Measurements from ENCODE around the gene MGAT4A. TPM values are rescaled to one million over a fixed set of nuclear protein-coding genes. Genes with fewer than 3 reads are reported as not detected.

Gene MGAT4A
- total and polyA plus RNA-seq, 4 donors = 16.1 to 43.7 (median 31.9) TPM

DNA sequence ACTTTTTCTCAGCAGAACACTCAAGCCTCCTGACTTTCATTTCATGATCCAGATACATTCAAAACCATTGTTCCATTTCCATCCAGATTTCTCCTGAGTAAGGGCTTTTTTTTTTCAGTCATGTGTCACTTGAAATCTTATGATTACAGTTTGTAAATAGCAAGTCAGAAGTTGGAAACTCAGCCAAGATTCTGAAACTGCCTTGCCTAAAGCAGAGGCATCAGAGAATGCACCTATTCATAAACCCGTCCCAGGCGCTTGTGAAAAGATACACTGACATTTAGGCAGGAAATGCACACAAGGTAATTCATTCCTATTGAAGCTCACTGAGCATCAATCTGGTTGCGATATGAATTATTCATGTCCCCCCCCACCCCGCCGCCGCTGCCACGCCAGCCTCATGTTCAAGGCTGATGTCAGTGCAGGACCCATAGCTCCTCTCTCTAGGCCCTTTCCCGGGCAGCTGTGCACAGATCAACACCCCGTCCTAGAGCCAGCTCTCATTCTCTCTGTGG is 30.4 kb upstream of the MGAT4A start:
- Histone ChIP-seq H3K36me3 (ENCODE audit: control insufficient read depth in 4 of 4, insufficient read depth in 4 of 4, low read length in 4 of 4) (no peaks in the 10 kb centered on the region), H3K4me1 (ENCODE audit: control insufficient read depth in 5 of 5, insufficient read depth in 5 of 5, low read length in 5 of 5) (peaks cover 0 to 13% (median 4%) of the 10 kb centered on the region in 5 donors), H3K27me3 (ENCODE audit: control insufficient read depth in 3 of 3, insufficient read depth in 3 of 3, low read length in 2 of 3) (peaks cover 0 to 5% (median 0%) of the 10 kb centered on the region in 3 donors), H3K4me3 (no peak overlapping the region), H3K27ac (ENCODE audit: low read depth in 1 of 2, low read length in 1 of 2) (no peak overlapping the region), H3K9ac (ENCODE audit: insufficient read depth in 1 of 2, low read length in 2 of 2) (peak overlapping the region in 1 of 2 donors; percentile 43), H3K9me3 (ENCODE audit: control insufficient read depth in 4 of 4, insufficient read depth in 3 of 4, low read length in 3 of 4) (no peaks in the 10 kb centered on the region)
- ATAC-seq (ENCODE audit: insufficient read depth, low FRiP score) (no peak), DNase-seq (peak in 2 of 3 donors; percentile 52 to 75)
- 64 to 80% methylated on average over 9 of the region's 9 CpGs for WGBS, 2 donors
- TF ChIP-seq, protein P1, sequence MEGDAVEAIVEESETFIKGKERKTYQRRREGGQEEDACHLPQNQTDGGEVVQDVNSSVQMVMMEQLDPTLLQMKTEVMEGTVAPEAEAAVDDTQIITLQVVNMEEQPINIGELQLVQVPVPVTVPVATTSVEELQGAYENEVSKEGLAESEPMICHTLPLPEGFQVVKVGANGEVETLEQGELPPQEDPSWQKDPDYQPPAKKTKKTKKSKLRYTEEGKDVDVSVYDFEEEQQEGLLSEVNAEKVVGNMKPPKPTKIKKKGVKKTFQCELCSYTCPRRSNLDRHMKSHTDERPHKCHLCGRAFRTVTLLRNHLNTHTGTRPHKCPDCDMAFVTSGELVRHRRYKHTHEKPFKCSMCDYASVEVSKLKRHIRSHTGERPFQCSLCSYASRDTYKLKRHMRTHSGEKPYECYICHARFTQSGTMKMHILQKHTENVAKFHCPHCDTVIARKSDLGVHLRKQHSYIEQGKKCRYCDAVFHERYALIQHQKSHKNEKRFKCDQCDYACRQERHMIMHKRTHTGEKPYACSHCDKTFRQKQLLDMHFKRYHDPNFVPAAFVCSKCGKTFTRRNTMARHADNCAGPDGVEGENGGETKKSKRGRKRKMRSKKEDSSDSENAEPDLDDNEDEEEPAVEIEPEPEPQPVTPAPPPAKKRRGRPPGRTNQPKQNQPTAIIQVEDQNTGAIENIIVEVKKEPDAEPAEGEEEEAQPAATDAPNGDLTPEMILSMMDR (IDR thresholded peaks at IDR 0.05; ENCODE audit: control extremely low read depth, extremely low read depth) = no peak

DNA sequence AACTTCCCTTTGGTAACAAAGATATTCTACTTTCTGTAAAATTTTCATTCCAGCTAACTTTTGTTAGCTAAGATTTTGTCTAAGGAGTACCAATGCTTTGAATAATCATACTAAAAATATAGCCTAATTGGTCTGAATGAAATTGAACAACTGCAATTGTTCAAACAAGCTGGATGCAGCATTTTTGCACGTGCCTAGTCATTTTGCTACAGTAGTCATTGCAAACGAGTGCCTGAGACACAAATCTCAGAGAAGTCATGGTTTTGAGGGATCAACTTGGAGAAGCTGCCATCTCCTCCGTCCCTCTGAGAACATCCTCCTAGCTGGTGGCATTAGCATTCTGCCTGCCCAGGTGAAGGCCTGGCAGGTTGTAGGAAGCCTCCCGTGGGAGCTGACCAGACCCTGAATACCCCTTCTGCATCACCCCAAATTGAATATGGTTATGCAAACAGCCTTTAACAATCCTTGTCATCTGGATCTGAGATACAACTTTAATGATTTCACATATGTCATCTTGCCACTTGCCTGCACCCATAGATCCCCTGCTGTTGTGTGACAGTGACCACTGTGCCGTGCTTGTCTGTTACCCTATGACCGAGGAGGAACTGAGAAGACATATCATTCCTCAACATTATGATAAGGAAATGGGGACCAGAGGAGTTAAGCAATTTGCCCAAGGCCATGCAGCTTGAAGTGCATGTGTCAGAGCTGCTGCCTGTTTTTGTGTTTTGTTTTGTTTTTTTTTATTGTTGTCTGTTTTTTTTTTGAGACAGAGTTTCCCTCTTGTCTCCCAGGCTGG is 29.1 kb upstream of the MGAT4A start:
- no peak overlapping the region for H3K9ac ChIP-seq (ENCODE audit: insufficient read depth in 1 of 2, low read length in 2 of 2)
- WGBS, 2 donors = 55 to 69% methylated on average over 6 of the region's 6 CpGs
- H3K27ac ChIP-seq (ENCODE audit: low read depth in 1 of 2, low read length in 1 of 2) = peak overlapping the region in 1 of 2 donors; percentile 55
- TF ChIP-seq, protein P1 (IDR thresholded peaks at IDR 0.05; ENCODE audit: control extremely low read depth, extremely low read depth) = no peak
- H3K4me1 ChIP-seq (ENCODE audit: control insufficient read depth in 5 of 5, insufficient read depth in 5 of 5, low read length in 5 of 5) = peaks cover 0 to 12% (median 4%) of the 10 kb centered on the region in 5 donors
- DNase-seq (no peak), ATAC-seq (ENCODE audit: insufficient read depth, low FRiP score) (no peak)
- no peaks in the 10 kb centered on the region for H3K9me3 ChIP-seq (ENCODE audit: control insufficient read depth in 4 of 4, insufficient read depth in 3 of 4, low read length in 3 of 4)
- H3K4me3 ChIP-seq = no peak overlapping the region
- no peaks in the 10 kb centered on the region for H3K36me3 ChIP-seq (ENCODE audit: control insufficient read depth in 4 of 4, insufficient read depth in 4 of 4, low read length in 4 of 4)
- H3K27me3 ChIP-seq (ENCODE audit: control insufficient read depth in 3 of 3, insufficient read depth in 3 of 3, low read length in 2 of 3) = peaks cover 0 to 14% (median 2%) of the 10 kb centered on the region in 3 donors

DNA sequence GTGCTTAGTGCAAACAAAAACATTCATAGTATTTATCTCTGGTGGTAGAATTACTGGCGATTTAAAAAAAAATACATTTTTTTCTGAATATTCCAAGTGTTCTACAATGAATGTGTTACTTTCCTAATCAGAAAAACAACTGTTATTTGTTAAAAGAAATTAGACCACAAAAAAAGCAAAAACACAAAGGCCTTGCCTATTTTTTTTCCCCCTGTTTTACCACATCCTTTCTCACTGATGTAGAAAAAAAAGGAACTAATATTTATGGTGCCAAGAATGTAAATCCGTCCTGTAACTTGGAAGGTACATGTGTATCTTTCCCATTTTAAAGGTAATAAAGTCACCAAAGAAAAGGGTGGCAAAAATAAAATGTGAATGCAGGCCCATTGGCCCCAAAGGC is 28.4 kb upstream of the MGAT4A start:
- TF ChIP-seq, protein P1 (IDR thresholded peaks at IDR 0.05; ENCODE audit: control extremely low read depth, extremely low read depth) = no peak
- no peak overlapping the region for H3K4me3 ChIP-seq
- WGBS, 2 donors = 32 to 62% methylated on average over 2 of the region's 2 CpGs
- no peak overlapping the region for H3K9ac ChIP-seq (ENCODE audit: insufficient read depth in 1 of 2, low read length in 2 of 2)
- H3K36me3 ChIP-seq (ENCODE audit: control insufficient read depth in 4 of 4, insufficient read depth in 4 of 4, low read length in 4 of 4) = no peaks in the 10 kb centered on the region
- no peak overlapping the region for H3K27ac ChIP-seq (ENCODE audit: low read depth in 1 of 2, low read length in 1 of 2)
- H3K9me3 ChIP-seq (ENCODE audit: control insufficient read depth in 4 of 4, insufficient read depth in 3 of 4, low read length in 3 of 4) = no peaks in the 10 kb centered on the region
- no peak for DNase-seq
- no peak for ATAC-seq (ENCODE audit: insufficient read depth, low FRiP score)
- peaks cover 0 to 10% (median 4%) of the 10 kb centered on the region in 5 donors for H3K4me1 ChIP-seq (ENCODE audit: control insufficient read depth in 5 of 5, insufficient read depth in 5 of 5, low read length in 5 of 5)
- H3K27me3 ChIP-seq (ENCODE audit: control insufficient read depth in 3 of 3, insufficient read depth in 3 of 3, low read length in 2 of 3) = peaks cover 0 to 17% (median 9%) of the 10 kb centered on the region in 3 donors
